ENCODE measurements around the gene ZP2.
"Not testable (repeated sequence)": the region's sequence is repeated elsewhere in the genome, so short reads cannot be mapped to it uniquely, and the experiment has no call there.

Gene ZP2

DNA sequence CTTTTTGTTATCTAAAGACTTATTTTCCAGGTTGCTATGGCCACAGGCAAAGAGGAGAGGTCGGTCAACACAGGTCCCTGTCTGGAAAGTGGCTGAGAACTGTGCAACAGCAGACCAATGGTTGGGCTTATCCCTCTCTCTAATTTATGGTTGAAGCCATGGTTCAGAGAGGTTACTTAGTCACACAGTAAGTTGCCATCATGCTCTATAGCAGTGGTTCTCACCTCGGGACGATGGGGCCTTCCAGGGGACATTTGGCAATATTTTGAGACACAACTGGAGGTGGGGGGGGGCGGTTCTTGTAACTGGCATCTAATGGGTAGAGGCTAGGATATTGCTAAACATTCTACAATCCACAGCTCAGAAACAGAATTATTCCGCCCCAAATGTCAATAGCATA, 53.7 kb downstream of the ZP2 start:
- TF ChIP-seq, protein P1, sequence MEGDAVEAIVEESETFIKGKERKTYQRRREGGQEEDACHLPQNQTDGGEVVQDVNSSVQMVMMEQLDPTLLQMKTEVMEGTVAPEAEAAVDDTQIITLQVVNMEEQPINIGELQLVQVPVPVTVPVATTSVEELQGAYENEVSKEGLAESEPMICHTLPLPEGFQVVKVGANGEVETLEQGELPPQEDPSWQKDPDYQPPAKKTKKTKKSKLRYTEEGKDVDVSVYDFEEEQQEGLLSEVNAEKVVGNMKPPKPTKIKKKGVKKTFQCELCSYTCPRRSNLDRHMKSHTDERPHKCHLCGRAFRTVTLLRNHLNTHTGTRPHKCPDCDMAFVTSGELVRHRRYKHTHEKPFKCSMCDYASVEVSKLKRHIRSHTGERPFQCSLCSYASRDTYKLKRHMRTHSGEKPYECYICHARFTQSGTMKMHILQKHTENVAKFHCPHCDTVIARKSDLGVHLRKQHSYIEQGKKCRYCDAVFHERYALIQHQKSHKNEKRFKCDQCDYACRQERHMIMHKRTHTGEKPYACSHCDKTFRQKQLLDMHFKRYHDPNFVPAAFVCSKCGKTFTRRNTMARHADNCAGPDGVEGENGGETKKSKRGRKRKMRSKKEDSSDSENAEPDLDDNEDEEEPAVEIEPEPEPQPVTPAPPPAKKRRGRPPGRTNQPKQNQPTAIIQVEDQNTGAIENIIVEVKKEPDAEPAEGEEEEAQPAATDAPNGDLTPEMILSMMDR (IDR thresholded peaks at IDR 0.05; ENCODE audit: low read depth, low read length, missing control alignments): no peak
- H3K4me3 ChIP-seq (ENCODE audit: low read depth, low read length): no peak overlapping the region
- DNase-seq (ENCODE audit: low read depth): no peak
- in situ Hi-C loops (cut with HindIII; ENCODE audit: low sequenced_read_pairs): no loop called here

DNA sequence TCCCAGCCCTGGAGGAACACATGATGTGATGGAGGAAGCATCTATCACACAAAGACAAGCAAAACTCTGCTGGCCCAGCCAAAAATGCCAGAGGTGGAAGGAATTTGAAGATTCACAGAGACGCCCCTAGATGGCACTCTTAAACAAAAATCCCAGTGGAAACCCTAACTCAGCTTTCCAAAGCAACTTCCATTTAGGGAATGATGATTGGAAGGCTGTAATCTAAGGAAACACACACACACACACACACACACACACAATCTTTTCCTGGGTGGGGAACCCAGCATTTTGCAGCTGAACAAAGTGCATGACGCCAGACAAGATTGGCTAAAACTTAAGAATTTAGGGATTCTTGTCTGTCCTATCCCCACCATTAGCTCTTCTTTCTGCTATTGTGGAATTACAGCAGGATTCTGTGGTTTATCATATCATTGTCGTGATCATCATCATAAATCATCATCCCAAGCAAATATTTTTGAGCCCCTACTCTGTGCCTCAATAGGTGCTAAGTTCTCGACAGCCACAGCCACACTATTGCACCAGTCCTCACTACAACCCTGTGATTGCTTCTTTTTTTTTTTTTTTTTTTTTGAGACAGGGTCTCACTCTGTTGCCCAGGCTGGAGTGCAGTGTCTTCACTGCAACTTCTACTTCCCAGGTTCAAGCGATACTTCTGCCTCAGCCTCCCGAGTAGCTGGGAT, 54.5 kb downstream of the ZP2 start:
- in situ Hi-C loops (cut with HindIII; ENCODE audit: low sequenced_read_pairs): no loop called here
- DNase-seq (ENCODE audit: low read depth): peak; percentile 55

DNA sequence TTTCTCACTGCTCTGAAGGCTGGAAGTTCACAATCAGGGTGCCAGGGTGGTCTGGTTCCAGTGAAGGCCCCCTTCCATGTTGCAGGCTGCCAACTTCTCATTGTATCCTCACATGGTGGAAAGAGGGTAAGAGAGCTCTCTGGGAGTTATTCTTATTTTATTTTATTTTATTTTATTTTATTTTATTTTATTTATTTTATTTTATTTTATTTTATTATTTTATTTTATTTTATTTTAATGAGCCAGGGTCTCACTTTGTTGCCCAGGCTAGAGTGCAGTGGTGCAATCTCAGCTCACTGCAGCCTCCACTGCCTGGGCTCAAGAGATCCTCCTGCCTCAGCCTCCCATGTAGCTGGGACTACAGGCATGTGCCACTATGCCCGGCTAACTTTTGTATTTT, 55.4 kb downstream of the ZP2 start:
- H3K4me3 ChIP-seq (ENCODE audit: low read depth, low read length); in situ Hi-C loops (cut with HindIII; ENCODE audit: low sequenced_read_pairs); DNase-seq (ENCODE audit: low read depth): not testable (repeated sequence)

More for the DNA sequence above, 54.5 kb downstream of the ZP2 start:
- TF ChIP-seq, protein P1 (IDR thresholded peaks at IDR 0.05; ENCODE audit: low read depth, low read length, missing control alignments): peak; percentile 70
- no peak overlapping the region for H3K4me3 ChIP-seq (ENCODE audit: low read depth, low read length)

DNA sequence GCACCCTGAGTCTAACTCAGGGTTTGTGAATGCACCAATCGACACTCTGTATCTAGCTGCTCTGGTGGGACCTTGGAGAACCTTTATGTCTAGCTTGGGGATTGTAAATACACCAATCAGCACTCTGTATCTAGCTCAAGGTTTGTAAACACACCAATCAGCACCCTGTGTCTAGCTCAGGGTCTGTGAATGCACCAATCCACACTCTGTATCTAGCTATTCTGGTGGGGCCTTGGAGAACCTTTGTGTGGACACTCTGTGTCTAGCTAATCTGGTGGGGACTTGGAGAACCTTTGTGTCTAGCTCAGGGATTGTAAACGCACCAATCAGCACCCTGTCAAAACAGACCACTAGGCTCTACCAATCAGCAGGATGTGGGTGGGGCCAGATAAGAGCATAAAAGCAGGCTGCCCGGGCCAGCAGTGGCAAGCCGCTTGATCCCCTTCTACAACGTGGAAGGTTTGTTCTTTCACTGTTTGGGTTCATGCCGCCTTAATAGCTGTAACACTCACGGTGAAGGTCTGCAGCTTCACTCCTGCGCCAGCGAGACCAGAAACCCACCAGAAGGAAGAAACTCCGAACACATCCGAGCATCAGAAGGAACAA, 58.1 kb downstream of the ZP2 start:
- H3K4me3 ChIP-seq (ENCODE audit: low read depth, low read length); in situ Hi-C loops (cut with HindIII; ENCODE audit: low sequenced_read_pairs); DNase-seq (ENCODE audit: low read depth): not testable (repeated sequence)

DNA sequence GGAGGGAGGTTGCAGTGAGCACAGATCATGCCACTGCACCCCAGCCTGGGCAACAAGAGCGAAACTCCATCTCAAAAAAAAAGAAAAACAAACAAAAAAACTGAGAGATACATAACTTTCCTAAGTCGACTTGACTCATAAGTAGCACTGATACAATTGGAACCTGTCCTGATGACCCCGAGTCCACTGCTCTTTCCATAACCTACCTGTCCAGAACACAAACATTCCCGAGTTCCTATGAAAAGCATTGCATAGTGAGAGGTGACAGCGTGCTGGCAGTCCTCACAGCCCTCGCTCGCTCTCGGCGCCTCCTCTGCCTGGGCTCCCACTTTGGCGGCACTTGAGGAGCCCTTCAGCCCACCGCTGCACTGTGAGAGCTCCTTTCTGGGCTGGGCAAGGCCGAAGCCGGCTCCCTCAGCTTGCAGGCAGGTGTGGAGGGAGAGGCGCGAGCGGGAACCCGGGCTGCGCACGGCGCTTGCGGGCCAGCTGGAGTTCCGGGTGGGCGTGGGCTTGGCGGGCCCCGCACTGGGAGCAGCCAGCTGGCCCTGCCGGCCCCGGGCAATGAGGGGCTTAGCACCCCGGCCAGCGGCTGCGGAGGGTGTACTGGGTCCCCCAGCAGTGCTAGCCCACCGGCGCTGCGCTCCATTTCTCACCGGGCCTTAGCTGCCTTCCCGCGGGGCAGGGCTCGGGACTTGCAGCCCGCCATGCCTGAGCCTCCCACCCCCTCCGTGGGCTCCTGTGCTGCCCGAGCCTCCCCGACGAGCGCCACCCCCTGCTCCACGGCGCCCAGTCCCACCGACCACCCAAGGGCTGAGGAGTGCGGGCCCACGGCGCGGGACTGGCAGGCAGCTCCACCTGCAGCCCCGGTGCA, 59.0 kb downstream of the ZP2 start:
- H3K4me3 ChIP-seq (ENCODE audit: low read depth, low read length); in situ Hi-C loops (cut with HindIII; ENCODE audit: low sequenced_read_pairs); DNase-seq (ENCODE audit: low read depth): not testable (repeated sequence)

DNA sequence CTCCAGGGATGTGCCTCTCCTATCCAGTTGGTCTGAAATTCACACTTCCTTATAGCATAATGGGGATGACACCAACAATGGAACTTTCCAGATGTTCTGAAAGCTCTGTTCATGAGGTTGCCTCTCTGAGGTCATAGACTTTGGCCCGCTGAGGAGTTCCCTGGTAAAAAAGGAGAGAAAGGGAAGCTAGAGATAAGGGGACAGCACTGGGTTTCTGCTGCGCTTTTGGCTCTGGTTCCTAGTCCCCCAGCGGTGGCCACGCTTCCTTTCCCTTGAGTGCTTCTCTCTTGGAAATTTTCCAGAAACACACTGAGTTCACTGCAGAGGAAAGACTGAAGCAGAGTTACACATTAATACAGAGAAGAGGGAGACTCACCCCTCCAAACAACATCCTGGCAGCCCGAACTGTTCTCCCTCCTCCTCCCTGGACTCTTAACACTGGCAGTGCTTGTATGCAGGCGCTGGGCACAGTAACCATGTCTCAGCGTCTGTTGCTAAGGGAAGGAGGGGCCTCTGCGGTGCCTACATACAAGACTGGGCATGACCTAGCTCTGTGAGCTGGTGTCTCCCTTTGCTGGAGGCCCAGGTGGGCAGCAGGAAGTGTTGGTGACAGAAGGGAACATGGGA, 60.9 kb downstream of the ZP2 start, which contains the start of gene DNAH3:
Gene DNAH3 (minus strand): TSS at position 472 of the 627 bp plus-strand sequence. CDS start 527 bp downstream, outside the sequence.
- no peak for DNase-seq (ENCODE audit: low read depth)

More for the DNA sequence above, 60.9 kb downstream of the ZP2 start, which contains the start of gene DNAH3:
- in situ Hi-C loops (cut with HindIII; ENCODE audit: low sequenced_read_pairs): no loop called here
- TF ChIP-seq, protein P1 (IDR thresholded peaks at IDR 0.05; ENCODE audit: low read depth, low read length, missing control alignments): no peak
- H3K4me3 ChIP-seq (ENCODE audit: low read depth, low read length): no peak within 1 kb of the TSS
